NCI-H1930 (cell line): Measurements from ENCODE around the gene LNPEP.
A peak's percentile ranks its signal among the peaks of the same experiment; 100 is the strongest.

ENCODE experiments used
- DNase-seq, 2 experiments: peaks; one replicate each; lab custom pipeline; 2025; lab: John Stamatoyannopoulos, UW

Gene LNPEP

DNA sequence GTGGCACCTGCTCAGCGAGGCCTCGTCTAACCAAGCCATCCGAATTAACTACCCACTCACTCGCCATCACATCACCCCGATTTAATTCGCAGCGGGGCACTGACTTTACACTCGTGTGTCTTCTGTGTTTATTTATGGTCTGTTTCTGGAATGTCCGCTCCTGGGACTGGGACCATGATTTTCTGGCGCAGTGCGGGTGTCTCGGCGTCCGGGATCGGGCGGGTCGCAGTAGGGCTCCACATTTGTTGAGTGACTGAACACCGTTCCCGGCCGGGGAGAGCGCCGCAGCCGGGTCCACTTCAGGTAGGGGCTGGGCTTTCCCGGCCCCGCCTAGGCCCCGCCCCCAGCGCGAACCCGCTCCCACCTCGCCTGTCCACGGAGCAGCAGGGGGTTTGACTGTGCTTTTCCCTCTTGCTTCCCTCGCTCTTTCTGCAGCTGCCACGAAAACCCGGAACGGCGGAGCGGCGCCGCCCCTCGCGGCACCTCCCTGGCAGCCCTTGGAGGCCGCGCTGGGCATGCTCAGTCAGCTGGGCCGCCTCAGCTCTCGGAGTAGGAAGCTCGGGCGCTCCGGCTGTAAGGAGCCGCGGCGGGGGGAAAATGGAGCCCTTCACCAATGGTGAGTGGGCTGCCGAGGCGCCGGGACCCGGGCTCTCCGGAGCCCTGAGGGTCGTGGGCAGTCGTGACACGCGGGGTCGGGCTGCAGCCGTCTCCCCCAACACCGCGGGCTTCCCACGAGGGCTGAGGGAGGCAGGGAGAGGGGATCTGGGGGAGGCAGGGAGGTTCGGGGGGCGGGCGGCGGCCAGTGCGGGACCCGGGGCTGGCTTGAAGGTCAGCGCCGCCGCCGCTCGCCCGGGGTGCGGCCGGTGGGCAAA is at the start of gene LNPEP:
Gene LNPEP, plus strand, starts transcription at position 522 of the 872 bp plus-strand sequence. Its CDS starts 76 bp downstream, at position 598.
- DNase-seq = peak; percentile 83 to 92

DNA sequence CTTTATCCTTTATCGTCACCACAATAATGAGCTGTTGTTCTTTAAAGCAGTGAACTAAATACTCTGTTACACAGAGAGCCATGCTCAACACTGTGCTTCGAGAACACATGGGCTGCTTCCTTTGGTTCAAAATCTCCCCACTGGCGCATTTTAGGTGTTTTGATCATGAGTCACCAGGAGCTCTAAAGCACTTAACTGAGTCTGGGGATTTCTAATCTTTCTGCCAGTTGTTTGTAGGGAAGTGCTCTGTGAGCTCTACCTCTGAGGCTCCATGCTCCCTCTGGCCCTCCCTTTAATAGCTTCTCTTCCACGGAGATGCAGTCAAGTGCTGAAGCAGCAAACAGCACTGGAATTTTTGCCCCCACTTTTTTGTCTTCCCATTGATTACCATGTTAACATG is 42.5 kb upstream of the LNPEP start:
- DNase-seq = no peak

DNA sequence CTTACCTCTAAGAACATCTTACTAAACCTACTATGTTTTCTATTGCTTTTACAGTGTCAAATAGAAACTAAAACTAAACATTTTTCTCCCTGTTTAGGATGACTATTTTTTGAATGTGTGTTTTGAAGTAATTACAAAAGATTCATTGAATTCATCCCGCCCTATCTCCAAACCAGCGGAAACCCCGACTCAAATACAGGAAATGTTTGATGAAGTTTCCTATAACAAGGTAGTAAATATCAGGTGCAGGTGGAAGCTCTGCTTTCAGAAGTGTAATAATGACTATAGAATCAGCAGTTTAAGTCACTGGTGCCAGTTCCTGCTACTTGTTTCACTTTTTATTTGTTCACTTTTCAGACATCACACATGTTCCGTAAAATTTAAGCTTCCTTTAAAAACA is 39.6 kb upstream of the LNPEP start:
- no peak for DNase-seq

DNA sequence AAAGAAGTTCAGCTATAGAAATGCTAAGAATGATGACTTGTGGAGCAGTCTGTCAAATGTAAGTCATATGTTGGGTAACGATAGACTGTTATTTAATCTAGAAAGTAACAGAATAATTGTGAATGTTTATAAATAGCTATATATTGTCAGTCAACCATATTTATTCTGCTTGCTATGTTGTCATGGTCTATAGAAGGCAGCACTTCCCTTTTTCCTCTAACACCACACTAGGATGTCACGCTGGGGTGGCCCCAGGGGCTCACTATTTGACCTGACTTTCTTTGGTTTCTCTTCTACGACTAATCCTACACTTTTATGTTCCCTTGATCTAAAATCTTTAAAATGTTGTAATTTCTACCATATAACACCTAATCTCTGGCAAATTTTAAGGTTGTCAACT is 39.1 kb upstream of the LNPEP start:
- DNase-seq = no peak

DNA sequence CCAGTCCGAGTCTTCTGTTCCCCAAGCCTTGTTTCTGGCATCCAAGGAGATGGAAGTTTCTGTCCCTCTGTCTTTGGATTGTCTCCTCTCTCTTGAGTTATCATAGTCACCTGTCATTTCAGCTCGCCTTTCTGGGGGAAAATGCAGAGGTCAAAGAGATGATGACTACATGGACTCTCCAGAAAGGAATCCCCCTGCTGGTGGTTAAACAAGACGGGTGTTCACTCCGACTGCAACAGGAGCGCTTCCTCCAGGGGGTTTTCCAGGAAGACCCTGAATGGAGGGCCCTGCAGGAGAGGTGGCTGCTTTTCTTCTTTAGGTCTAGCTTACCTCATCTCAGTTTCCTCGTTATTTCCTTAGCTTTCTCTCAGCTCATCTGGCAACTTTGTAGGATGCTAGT is 34.5 kb upstream of the LNPEP start:
- DNase-seq = no peak

DNA sequence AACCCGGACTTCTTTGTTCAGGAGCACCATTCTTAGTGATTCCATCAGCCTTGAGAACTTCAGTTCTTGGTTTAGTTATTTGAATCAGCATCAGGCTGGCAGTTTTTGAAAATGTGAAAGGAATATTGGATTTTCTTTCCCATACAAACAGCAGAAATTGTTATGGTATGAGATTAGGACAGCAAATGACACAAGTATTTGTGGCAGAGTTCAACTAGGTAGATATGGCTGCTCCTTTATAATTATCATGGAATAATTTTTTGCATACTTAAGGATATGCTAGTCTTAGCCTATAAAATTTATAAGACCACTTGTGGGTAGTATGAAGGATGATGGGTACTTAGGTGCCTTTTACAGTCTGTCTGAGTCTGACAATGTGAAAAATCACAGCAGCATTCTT is 34.0 kb upstream of the LNPEP start:
- no peak for DNase-seq

DNA sequence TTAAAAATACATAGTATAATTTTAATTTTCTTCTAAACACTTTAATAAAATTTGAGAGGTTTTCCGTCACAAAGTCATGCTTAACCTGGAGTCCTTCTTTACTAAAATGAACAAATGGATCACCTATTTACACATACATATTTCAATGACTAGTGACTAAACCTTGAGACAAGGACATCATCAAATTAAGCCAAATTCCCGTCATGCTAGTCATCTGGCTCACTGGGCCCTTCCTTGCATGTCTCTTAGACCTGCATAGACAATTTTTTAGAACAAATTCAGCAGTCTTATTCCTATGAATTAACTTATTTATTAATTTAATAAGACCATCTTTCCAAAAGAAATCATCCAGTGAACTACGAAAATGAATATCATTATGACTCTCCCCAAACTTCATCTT is 33.0 kb upstream of the LNPEP start:
- DNase-seq = no peak

DNA sequence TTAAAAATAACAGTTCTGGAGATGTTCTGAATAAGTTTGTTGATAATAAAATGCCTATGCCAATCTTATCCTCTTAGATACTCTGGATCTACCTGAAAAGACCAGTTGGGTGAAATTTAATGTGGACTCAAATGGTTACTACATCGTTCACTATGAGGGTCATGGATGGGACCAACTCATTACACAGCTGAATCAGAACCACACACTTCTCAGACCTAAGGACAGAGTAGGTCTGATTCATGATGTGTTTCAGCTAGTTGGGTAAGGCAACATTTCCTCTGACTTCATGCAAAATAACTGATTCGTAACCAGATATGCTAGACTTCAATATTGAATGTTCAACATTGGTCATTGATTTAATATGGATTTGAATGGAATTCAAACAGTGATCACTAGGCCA is 32.6 kb upstream of the LNPEP start:
- DNase-seq = no peak

DNA sequence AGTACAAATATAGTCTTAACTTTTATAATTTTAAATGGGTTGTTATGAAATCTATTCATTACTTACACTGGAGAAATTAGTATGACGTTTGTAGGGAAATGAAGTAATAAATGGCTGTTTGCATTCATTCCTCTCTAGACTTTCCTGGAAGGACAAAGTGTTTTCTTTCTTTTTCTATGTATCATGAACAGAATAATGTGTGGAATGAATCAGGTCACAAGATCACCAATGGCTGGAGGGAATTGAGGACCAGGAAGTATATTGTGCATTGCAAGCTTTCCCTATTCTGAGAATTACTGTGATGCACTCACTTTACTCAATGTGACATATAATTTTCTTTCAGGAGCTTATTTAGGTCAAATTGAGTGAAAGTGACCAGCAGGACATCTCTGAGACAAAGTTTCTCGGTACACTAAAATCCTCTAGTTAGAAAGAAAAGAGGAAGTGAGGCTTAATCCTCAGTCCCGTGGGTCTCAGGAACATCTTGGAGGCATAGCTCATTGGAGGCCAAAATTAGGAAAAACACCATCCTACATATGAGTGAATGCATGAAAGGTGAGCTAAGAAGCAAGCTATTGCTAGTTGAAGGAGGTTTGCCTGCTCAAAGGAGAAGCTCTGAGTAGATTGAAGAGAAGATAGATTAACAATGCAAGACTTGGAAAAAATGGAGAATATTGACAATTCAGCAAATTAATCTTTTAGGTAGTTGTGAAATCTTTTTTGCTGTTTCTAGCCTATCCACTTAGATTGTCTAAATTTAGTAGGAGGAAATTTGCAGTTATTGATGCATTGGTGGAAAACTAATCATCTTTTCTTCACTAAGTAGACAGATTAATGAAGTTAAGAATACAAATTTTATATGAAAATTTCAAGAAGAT is 31.6 kb upstream of the LNPEP start:
- DNase-seq = no peak

DNA sequence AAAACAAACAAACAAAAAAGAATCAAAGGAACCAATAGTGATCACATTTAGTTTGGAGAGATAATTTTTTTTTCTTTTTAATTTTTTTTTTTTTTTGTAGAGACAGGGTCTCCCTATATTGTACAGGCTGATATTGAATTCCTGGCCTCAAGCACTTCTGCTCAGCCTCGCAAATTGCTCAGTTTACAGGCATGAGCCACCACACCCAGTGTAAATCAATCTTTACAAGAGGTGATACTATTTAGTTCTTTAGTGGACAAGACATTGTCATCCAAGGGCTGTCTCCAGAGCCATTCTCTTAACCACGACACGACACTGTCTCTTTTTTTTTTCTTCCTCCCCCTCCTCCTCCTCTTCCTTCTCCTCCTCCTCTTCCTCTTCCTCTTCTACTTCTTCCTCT is 30.0 kb upstream of the LNPEP start:
- DNase-seq = no peak

DNA sequence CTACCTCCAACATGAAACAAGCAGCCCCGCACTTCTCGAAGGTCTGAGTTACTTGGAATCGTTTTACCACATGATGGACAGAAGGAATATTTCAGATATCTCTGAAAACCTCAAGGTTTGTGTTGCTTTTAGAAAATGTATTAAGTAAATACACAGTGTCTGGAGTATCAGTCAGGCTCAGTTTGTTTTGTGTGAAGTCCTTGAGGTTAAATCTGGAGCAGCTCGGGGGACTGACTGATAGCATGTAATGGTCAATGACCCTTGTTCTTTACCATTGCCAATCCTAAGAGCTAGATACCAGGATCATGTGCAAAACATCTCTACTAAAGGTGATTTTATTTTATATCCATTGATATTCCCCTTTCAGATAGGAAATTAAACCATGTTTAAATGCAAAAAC is 26.9 kb upstream of the LNPEP start:
- no peak for DNase-seq

DNA sequence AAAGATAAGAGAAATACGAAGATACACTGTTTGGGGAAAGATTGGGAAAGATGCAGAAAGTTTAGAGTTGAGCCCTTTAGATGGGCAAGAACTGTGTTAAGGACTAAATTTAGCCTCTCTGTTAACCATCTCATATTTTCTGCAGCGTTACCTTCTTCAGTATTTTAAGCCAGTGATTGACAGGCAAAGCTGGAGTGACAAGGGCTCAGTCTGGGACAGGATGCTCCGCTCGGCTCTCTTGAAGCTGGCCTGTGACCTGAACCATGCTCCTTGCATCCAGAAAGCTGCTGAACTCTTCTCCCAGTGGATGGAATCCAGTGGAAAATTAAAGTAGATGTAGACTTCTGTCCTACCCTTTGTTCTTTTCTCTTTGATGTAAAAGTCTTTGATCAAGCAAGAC is 26.4 kb upstream of the LNPEP start:
- DNase-seq = no peak

DNA sequence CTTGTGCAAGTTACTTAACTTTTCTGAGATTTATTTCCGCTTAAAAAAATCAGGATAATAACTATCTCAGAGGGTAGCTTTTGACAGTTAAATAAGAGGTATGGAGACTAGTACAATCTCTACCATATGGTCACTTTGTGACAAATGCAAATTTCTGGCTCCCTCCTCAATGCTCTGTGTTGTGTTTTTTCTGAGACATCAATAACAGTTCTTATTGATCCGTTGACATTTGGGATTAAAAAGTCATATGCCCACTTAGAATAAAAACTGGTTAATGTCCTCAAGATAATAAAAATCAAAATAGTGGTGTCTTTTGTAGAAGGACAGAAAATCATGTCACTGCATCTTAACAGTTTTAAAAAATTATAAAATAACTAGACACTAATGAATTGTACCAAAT is 24.7 kb upstream of the LNPEP start:
- no peak for DNase-seq

DNA sequence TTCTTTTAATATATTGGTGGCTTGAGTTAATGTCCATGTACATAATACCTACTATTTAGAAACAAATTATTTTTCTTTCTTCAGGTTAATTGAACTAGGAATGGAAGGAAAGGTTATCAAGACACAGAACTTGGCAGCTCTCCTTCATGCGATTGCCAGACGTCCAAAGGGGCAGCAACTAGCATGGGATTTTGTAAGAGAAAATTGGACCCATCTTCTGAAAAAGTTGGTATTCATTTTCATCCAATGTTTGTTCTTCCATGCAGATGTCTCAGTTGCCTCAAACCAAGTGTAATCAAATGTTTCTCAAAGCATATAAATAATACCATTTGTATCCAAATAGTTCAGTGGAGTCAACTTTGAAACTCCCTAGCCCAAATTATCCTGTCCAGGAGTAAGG is 22.6 kb upstream of the LNPEP start:
- no peak for DNase-seq

DNA sequence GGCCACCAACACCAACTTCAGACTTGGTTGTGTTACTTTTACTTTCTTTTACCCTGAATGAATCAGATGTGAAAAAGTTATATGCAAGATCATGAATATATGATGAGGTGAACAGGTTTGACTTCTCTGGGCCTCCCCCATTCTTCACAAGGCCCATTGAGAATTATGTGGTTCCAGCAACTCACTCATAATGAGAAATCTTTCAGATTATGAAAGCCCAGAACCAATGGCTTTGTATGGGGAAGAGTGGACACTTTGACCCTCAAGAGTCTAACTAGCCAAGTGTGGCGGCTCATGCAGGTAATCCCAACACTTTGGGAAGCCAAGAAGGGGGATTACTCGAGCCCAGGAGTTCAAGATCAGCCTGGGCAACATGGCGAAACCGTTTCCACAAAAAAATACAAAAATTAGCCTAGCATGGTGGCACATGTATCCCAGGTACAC is 16.1 kb upstream of the LNPEP start:
- no peak for DNase-seq

DNA sequence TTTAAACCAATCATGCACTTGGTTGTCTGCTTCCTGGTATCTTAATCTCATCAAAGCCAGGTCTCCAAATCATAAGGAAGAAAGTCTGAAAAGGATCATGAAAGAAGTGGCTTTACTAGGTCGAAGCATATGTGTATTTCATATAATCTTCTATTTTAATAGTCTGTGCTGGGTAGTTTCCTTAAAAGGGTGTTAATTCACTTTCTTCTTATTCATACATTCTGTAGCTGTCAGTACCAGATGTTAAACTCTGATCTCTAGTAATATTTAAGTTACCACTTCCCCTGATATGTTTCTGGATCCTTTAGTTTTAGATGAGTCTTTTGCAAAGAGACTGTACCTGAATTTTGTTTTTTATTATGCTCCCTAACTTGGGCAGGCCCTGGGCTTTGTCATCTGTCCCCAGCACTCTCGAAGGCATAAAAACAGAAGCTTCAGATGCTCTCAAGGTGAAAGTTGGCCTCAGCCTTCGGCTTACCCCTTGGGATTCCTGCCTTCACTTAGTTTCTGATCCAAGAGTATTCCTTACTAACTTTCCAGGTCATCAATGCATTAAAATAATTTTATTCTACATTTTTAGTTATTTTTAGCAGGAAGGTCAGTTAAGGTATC is 15.0 kb upstream of the LNPEP start:
- DNase-seq = no peak

DNA sequence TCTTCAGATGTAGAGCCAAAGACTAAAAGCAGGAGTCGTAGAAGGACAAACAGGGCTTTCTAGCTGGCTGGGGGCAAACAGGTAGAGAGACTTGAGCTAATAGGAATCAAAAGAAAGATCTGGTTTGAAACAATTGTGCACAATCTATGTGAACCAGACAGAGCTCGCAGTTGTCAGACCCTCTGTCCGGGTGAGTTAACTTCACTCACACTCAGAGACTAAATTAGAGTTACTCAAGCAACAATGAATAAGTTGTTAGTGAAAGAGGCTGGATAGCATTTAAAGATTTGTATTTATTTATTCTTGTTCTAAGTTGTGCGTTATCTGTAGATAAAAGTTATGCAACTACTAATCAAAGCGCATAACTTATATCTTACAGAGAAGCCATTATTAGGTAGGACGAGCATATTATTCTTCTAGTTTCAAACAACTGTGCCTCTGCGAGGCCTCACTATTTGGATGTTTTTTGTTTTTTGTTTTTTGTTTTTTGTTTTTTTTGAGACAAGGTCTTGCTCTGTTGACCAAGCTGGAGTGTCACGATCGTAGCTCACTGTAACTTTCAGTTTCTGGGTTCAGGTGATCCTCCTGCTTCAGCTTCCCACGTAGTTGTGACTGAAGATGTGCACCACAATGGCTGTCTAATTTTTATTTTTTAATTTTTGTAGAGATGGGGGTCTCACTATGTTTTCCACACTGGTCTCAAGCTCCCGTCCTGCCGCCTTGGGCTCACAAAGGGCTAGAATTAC is 13.2 kb upstream of the LNPEP start:
- DNase-seq = no peak

DNA sequence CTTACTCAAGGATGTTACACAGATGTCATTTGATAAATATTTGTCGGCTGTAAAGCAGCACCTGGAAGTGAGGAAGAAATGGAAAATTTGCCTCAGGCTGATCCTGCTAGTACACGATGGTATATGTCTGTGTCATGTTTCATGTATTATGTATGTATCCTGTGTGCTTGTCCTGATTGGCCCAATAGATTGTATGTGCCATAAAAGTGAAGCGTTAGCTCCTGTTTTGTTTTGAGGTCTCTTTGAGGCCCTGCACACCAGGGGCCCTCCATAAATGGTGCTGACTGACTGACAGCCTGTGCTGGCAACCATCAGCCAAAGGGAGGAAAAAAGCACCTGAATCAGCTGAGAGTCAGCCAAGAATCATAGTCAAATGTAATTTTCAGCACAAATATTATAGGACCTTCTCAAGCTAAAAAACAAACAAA is 11.8 kb upstream of the LNPEP start:
- DNase-seq = no peak

DNA sequence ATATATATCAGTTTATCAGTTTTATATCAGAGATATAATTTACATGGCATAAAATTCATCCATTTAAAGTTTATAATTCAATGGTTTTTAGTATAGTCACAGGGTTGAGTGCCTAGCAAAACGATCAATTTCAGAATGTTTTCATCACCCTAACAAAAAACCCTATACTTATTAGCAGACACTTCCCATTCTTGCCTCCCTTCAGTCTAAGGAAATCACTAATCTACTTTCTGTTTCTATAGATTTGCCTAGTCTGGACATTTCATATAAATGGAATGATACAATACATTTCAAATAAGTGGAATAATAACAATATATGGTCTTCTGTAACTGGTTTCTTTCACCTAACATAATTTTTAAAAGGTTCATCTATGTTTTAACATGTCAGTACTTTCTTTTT is 9.6 kb upstream of the LNPEP start:
- no peak for DNase-seq

DNA sequence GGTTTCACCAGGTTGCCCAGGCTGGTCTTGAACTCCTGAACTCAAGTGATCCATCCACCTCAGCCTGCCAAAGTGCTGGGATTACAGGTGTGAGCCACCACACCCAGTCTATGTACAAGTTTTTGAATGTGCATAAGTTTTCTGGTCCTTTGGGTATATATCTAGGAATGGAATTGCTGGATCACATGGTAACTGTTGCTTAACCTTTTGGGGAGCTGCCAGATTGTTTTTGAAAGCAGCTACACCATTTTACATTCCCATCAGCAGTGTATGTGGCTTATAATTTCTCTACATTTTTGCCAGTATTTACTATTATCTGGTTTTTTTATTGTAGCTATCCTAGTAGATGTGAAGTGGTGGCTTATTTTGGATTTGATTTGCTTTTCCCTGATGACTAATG is 8.9 kb upstream of the LNPEP start:
- DNase-seq = no peak

DNA sequence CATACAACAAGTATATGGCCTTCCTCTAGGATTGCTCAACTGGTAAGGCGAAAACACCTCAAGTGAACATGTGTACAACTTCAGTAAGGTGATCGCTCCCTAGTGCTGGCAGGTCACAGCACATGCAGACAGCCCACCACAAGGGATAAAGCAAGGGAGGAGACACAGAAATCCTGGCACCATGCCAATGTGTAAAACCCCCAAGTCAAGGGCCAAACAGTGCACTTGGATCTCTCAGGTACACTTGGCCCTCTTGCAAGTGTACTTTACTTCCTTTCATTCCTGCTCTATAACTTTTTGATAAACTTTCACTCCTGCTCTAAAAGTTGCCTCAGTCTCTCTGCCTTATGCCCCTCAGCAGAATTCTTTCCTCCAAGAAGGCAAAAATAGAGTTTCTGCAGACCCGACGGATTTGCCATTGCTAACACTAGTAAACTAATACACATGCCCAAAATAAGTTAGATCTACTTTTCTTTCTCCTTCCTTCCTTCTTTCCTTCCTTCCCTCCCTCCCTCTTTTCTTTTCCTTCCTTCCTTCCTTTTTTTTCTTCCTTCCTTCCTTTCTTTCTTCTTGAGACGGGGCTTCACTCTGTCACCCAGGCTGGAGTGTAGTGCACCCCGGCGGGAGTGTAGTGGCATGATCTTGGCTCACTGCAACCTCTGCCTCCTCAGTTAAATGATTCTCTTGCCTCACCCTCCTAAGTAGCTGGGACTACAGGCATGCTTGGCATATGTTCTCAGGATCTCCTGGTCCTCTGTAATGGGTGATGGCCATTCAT is 6.8 kb upstream of the LNPEP start:
- no peak for DNase-seq
